ENCODE results near the gene ACTG2. TPM values are rescaled to one million over a fixed set of nuclear protein-coding genes. Genes with fewer than 3 reads are reported as not detected.

The ACTG2 gene
- polyA plus RNA-seq, 2 donors = 343 to 660 TPM

DNA sequence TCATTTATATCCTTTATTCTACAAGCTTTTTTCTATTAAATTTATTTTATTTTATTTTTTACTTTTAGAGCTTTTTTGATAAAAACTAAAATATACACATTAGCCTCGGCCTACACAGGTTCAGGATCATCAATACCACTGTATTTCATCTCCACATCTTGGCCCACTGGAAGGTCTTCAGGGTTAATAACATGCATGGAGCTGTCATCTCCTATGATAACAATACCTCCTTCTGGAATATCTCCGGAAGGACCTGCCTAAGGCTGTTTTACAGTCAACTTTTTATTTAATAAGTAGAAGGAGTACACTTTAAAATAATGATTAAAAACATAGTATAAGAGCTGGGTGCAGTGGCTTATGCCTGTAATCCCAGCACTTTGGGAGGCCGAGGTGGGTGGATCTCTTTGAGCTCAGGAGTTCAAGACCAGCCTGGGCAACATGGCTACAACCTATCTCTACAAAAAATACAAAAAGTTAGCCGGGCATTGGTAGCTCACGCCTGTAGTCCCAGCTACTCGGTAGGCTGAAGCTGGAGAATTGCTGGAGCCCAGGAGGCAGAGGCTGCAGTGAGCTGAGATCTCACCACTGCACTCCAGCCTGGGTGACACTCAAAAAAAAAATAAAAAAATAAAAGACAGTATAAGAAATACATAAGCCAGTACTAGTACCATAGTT is 18.2 kb downstream of the ACTG2 start:
- 67 to 78% methylated on average over 6 of the region's 6 CpGs for WGBS, 2 donors
- H3K9me3 ChIP-seq (ENCODE audit: control insufficient read depth in 2 of 2, insufficient read depth in 1 of 2, low read depth in 1 of 2, low read length in 1 of 2) = no peaks in the 10 kb centered on the region
- no peaks in the 10 kb centered on the region for H3K27me3 ChIP-seq (ENCODE audit: control insufficient read depth in 1 of 2, insufficient read depth in 2 of 2, low read length in 2 of 2)
- no peak overlapping the region for H3K27ac ChIP-seq (ENCODE audit: low read depth in 2 of 2, low read length in 1 of 2)
- peaks cover 0 to 8% of the 10 kb centered on the region in 2 donors for H3K36me3 ChIP-seq (ENCODE audit: control insufficient read depth in 2 of 2, insufficient read depth in 2 of 2, low read length in 1 of 2)
- no peak overlapping the region for H3K4me3 ChIP-seq (ENCODE audit: low read depth in 1 of 2, low read length in 2 of 2)
- H3K4me1 ChIP-seq (ENCODE audit: control insufficient read depth in 2 of 2, insufficient read depth in 2 of 2, low read length in 1 of 2) = no peaks in the 10 kb centered on the region

DNA sequence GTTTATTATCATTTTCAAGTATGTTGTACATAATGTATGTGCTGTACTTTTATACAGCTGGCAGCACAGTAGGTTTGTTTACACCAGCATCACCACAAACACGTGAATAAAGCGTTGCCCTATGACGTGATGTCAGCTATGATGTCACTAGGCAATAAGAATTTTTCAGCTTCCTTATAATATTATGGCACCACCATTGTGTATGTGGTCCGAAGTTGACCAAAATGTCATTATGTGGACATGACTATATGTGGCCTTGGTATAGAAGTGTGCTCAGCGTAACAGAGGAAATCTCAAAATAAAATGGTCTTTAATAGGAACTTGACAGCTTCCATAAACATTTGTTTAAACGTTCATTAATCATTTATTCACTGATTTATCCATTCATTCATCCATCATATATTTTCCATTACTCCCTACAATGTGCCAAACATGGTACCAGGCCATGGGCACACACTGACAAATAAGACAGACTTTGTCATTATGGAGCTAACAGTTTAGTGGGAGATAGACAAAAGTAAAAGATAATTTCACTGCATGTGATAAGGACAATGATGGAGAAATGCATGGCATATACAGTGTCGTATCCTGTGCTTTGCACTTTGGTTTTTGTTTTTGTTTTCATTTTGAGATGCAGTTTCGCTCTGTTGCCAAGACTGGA is 18.9 kb downstream of the ACTG2 start:
- Histone ChIP-seq H3K36me3 (ENCODE audit: control insufficient read depth in 2 of 2, insufficient read depth in 2 of 2, low read length in 1 of 2) (peaks cover 3 to 8% of the 10 kb centered on the region in 2 donors), H3K27me3 (ENCODE audit: control insufficient read depth in 1 of 2, insufficient read depth in 2 of 2, low read length in 2 of 2) (no peaks in the 10 kb centered on the region), H3K9me3 (ENCODE audit: control insufficient read depth in 2 of 2, insufficient read depth in 1 of 2, low read depth in 1 of 2, low read length in 1 of 2) (no peaks in the 10 kb centered on the region), H3K4me3 (ENCODE audit: low read depth in 1 of 2, low read length in 2 of 2) (no peak overlapping the region), H3K27ac (ENCODE audit: low read depth in 2 of 2, low read length in 1 of 2) (no peak overlapping the region), H3K4me1 (ENCODE audit: control insufficient read depth in 2 of 2, insufficient read depth in 2 of 2, low read length in 1 of 2) (no peaks in the 10 kb centered on the region)
- 73 to 76% methylated on average over 8 of the region's 8 CpGs for WGBS, 2 donors

DNA sequence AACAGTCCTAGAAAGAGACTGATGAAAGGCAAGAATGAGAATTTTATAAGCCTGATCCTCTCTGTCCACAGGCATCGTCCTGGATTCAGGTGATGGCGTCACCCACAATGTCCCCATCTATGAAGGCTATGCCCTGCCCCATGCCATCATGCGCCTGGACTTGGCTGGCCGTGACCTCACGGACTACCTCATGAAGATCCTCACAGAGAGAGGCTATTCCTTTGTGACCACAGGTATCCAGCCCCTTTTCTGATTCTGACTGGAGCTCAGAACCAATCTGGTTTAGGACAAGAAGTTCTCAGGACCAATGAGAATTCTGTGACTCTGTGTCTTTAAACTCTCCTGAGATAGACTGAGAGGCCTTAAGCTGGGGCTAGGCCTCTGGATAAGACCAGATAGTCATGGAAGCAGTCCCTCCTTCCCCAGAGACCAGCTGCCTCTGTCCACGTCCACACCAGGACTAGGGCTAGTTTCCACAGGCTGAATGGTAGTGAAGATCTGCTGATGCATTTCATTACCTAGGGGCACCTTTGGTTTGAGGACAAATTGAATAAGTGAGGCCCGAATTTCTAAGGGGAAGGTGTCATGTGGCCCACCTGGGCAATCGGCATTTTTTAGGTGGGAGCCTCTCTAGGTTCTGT is 20.7 kb downstream of the ACTG2 start:
- Histone ChIP-seq H3K4me1 (ENCODE audit: control insufficient read depth in 2 of 2, insufficient read depth in 2 of 2, low read length in 1 of 2) (no peaks in the 10 kb centered on the region), H3K27me3 (ENCODE audit: control insufficient read depth in 1 of 2, insufficient read depth in 2 of 2, low read length in 2 of 2) (no peaks in the 10 kb centered on the region), H3K27ac (ENCODE audit: low read depth in 2 of 2, low read length in 1 of 2) (peak overlapping the region in 1 of 2 donors; percentile 41), H3K36me3 (ENCODE audit: control insufficient read depth in 2 of 2, insufficient read depth in 2 of 2, low read length in 1 of 2) (peaks cover 3 to 8% of the 10 kb centered on the region in 2 donors), H3K4me3 (ENCODE audit: low read depth in 1 of 2, low read length in 2 of 2) (no peak overlapping the region), H3K9me3 (ENCODE audit: control insufficient read depth in 2 of 2, insufficient read depth in 1 of 2, low read depth in 1 of 2, low read length in 1 of 2) (no peaks in the 10 kb centered on the region)
- 90 to 93% methylated on average over 8 of the region's 8 CpGs for WGBS, 2 donors

DNA sequence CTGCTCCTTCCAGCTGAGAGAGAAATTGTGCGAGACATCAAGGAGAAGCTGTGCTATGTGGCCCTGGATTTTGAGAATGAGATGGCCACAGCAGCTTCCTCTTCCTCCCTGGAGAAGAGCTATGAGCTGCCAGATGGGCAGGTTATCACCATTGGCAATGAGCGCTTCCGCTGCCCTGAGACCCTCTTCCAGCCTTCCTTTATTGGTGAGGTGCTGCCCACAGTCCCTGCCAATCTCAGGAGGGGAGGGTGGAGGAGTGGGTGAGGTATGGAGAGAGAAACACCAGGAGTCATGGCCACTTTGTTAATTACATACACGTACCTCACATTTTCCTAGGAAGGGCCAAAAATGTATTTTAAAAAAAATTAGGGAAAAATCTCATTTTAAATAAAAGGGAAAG is 21.9 kb downstream of the ACTG2 start:
- Histone ChIP-seq H3K4me1 (ENCODE audit: control insufficient read depth in 2 of 2, insufficient read depth in 2 of 2, low read length in 1 of 2) (no peaks in the 10 kb centered on the region), H3K36me3 (ENCODE audit: control insufficient read depth in 2 of 2, insufficient read depth in 2 of 2, low read length in 1 of 2) (peaks cover 3 to 9% of the 10 kb centered on the region in 2 donors), H3K27me3 (ENCODE audit: control insufficient read depth in 1 of 2, insufficient read depth in 2 of 2, low read length in 2 of 2) (no peaks in the 10 kb centered on the region), H3K27ac (ENCODE audit: low read depth in 2 of 2, low read length in 1 of 2) (no peak overlapping the region), H3K4me3 (ENCODE audit: low read depth in 1 of 2, low read length in 2 of 2) (no peak overlapping the region), H3K9me3 (ENCODE audit: control insufficient read depth in 2 of 2, insufficient read depth in 1 of 2, low read depth in 1 of 2, low read length in 1 of 2) (no peaks in the 10 kb centered on the region)
- 87 to 89% methylated on average over 4 of the region's 4 CpGs for WGBS, 2 donors

DNA sequence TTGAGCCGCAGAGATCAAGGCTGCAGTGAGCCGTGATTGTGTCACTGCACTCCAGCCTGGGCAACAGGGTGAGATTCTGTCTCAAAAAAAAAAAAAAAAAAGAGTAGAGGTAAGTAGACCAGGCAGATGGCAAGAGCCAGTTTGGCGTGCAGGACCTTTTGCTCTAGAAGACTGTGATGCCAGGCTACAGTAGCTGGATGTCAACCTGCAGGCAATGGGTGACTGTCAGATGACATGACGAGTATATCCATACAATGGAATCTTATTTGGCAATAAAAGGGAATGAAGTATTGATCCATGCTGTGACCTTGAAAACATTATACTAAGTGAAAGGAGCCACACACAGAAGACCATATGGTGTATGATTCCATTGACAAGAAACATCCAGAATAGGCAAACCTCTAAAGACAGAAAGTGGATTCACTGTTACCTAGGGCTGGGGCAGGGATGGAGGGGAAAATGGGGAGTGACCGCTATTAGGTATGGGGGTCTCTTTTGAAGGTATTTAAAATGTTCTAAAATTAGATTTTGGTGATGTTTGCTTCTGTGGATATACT is 22.7 kb downstream of the ACTG2 start:
- no peaks in the 10 kb centered on the region for H3K27me3 ChIP-seq (ENCODE audit: control insufficient read depth in 1 of 2, insufficient read depth in 2 of 2, low read length in 2 of 2)
- no peak overlapping the region for H3K27ac ChIP-seq (ENCODE audit: low read depth in 2 of 2, low read length in 1 of 2)
- no peak overlapping the region for H3K4me3 ChIP-seq (ENCODE audit: low read depth in 1 of 2, low read length in 2 of 2)
- 86 to 91% methylated on average over 5 of the region's 5 CpGs for WGBS, 2 donors
- H3K36me3 ChIP-seq (ENCODE audit: control insufficient read depth in 2 of 2, insufficient read depth in 2 of 2, low read length in 1 of 2) = peaks cover 3 to 10% of the 10 kb centered on the region in 2 donors
- H3K9me3 ChIP-seq (ENCODE audit: control insufficient read depth in 2 of 2, insufficient read depth in 1 of 2, low read depth in 1 of 2, low read length in 1 of 2) = no peaks in the 10 kb centered on the region
- no peaks in the 10 kb centered on the region for H3K4me1 ChIP-seq (ENCODE audit: control insufficient read depth in 2 of 2, insufficient read depth in 2 of 2, low read length in 1 of 2)

DNA sequence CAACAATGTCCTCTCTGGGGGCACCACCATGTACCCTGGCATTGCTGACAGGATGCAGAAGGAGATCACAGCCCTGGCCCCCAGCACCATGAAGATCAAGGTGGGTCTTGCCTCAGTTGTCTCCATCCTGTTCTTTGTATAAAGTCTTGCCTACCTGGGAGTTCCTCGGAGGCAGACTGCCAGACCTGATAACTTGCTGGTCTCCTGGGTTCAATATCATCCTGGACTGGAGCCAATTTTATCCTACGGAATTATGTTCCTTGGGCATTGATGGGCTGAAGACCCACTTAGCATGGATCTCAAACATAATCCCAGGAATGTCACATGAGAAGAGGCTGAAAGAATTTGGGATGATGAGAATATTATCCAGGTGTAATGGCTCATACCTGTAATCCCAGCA is 23.9 kb downstream of the ACTG2 start:
- Histone ChIP-seq H3K27me3 (ENCODE audit: control insufficient read depth in 1 of 2, insufficient read depth in 2 of 2, low read length in 2 of 2) (no peaks in the 10 kb centered on the region), H3K27ac (ENCODE audit: low read depth in 2 of 2, low read length in 1 of 2) (no peak overlapping the region), H3K4me1 (ENCODE audit: control insufficient read depth in 2 of 2, insufficient read depth in 2 of 2, low read length in 1 of 2) (no peaks in the 10 kb centered on the region), H3K36me3 (ENCODE audit: control insufficient read depth in 2 of 2, insufficient read depth in 2 of 2, low read length in 1 of 2) (peaks cover 3 to 10% of the 10 kb centered on the region in 2 donors), H3K4me3 (ENCODE audit: low read depth in 1 of 2, low read length in 2 of 2) (no peak overlapping the region), H3K9me3 (ENCODE audit: control insufficient read depth in 2 of 2, insufficient read depth in 1 of 2, low read depth in 1 of 2, low read length in 1 of 2) (no peaks in the 10 kb centered on the region)
- WGBS, 2 donors = 41 to 70% methylated on average over 2 of the region's 2 CpGs

DNA sequence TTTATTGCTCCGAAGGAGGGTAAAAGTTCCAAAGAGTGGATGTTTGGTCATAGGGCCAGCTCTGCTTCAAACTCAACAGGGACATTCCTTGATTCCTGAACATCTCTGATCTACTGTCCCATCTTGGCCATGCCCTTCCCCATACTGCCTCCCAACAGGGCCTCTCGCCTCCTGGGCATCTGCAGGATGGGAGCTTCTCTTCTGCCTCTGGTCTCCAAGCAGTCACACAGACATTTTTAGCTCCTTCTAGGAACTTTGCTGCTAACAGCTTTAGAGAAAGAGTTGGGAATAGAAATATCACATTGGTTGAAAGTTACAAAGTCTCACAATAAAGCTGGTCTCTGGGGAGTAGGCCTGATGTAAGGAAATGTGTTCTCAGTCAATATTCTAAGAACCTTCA is 24.5 kb downstream of the ACTG2 start:
- Histone ChIP-seq H3K9me3 (ENCODE audit: control insufficient read depth in 2 of 2, insufficient read depth in 1 of 2, low read depth in 1 of 2, low read length in 1 of 2) (no peaks in the 10 kb centered on the region), H3K27ac (ENCODE audit: low read depth in 2 of 2, low read length in 1 of 2) (no peak overlapping the region), H3K36me3 (ENCODE audit: control insufficient read depth in 2 of 2, insufficient read depth in 2 of 2, low read length in 1 of 2) (peaks cover 3 to 10% of the 10 kb centered on the region in 2 donors), H3K4me3 (ENCODE audit: low read depth in 1 of 2, low read length in 2 of 2) (no peak overlapping the region), H3K4me1 (ENCODE audit: control insufficient read depth in 2 of 2, insufficient read depth in 2 of 2, low read length in 1 of 2) (no peaks in the 10 kb centered on the region), H3K27me3 (ENCODE audit: control insufficient read depth in 1 of 2, insufficient read depth in 2 of 2, low read length in 2 of 2) (no peaks in the 10 kb centered on the region)
- 46 to 91% methylated on average over 2 of the region's 2 CpGs for WGBS, 2 donors

DNA sequence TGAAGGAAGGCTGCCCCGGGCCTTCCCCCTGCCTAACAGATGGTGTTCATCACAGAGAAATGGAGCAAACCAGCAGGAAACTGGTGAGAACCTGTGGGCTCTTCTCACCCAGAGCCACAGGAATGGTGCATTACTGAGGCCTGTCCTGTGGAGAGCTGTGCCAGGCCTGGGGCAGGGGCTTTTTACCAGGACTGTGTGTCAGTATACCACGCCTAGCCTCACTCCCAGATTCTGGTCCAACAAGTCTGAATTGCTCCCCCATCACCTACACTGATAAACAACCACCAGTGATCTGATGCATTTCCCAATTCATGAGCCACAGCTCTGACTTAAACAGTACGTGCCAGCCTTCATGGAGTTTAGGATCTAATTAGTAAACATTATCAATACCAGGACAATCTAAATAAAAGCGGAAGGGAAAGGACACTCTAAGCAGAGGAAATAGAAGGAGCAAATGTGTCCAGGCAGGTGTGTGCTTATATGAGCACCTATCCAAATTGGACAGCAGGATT is 24.9 kb downstream of the ACTG2 start:
- H3K4me1 ChIP-seq (ENCODE audit: control insufficient read depth in 2 of 2, insufficient read depth in 2 of 2, low read length in 1 of 2) = no peaks in the 10 kb centered on the region
- no peaks in the 10 kb centered on the region for H3K27me3 ChIP-seq (ENCODE audit: control insufficient read depth in 1 of 2, insufficient read depth in 2 of 2, low read length in 2 of 2)
- 75 to 78% methylated on average over 4 of the region's 4 CpGs for WGBS, 2 donors
- no peaks in the 10 kb centered on the region for H3K9me3 ChIP-seq (ENCODE audit: control insufficient read depth in 2 of 2, insufficient read depth in 1 of 2, low read depth in 1 of 2, low read length in 1 of 2)
- H3K4me3 ChIP-seq (ENCODE audit: low read depth in 1 of 2, low read length in 2 of 2) = no peak overlapping the region
- H3K27ac ChIP-seq (ENCODE audit: low read depth in 2 of 2, low read length in 1 of 2) = no peak overlapping the region
- peaks cover 3 to 10% of the 10 kb centered on the region in 2 donors for H3K36me3 ChIP-seq (ENCODE audit: control insufficient read depth in 2 of 2, insufficient read depth in 2 of 2, low read length in 1 of 2)

DNA sequence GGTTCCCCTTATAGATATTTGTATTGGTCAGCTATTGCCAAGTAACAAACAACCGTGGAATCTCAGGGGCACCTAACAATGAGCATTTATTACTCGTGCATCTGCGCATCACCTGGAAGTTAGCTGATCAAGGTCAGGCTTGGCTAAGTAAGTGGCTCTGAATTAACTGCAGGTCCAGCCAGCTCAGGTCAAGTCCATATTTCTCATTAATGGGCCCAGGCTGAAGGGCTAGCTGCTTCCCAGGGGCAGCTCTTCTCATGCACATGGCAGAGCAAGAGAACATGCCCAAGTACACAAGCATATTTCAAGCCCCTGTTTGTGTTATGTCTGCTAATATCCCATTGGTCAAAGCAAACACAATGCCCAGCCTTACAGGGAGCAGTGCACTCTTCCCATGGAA is 26.0 kb downstream of the ACTG2 start:
- H3K36me3 ChIP-seq (ENCODE audit: control insufficient read depth in 2 of 2, insufficient read depth in 2 of 2, low read length in 1 of 2) = peaks cover 3% of the 10 kb centered on the region in 2 donors
- no peaks in the 10 kb centered on the region for H3K9me3 ChIP-seq (ENCODE audit: control insufficient read depth in 2 of 2, insufficient read depth in 1 of 2, low read depth in 1 of 2, low read length in 1 of 2)
- H3K4me3 ChIP-seq (ENCODE audit: low read depth in 1 of 2, low read length in 2 of 2) = no peak overlapping the region
- 90 to 92% methylated on average over 3 of the region's 3 CpGs for WGBS, 2 donors
- H3K4me1 ChIP-seq (ENCODE audit: control insufficient read depth in 2 of 2, insufficient read depth in 2 of 2, low read length in 1 of 2) = no peaks in the 10 kb centered on the region
- no peak overlapping the region for H3K27ac ChIP-seq (ENCODE audit: low read depth in 2 of 2, low read length in 1 of 2)
- no peaks in the 10 kb centered on the region for H3K27me3 ChIP-seq (ENCODE audit: control insufficient read depth in 1 of 2, insufficient read depth in 2 of 2, low read length in 2 of 2)
